Stimulated activated CD4-positive, alpha-beta T cell treated with anti-CD3 and anti-CD28 coated beads, Interleukin-1b, Interleukin-23, amount 100 ng/mL, for 48 hours (primary cell): Measurements from ENCODE around the gene GPR155.
"Not testable (repeated sequence)": the region's sequence is repeated elsewhere in the genome, so short reads cannot be mapped to it uniquely, and the experiment has no call there.

Experiments used
- DNase-seq: peaks from one replicate; pipeline ENCODE4 v3.0.0-alpha.2; 2020

The GPR155 gene

GRCh38 chr2:174491947-174492346 lies 5.1 kb upstream of the GPR155 start:
- DNase-seq: no peak

- DNase-seq: no peak
Measured at GRCh38 chr2:174490051-174490450, 3.2 kb upstream of the GPR155 start.

DNA sequence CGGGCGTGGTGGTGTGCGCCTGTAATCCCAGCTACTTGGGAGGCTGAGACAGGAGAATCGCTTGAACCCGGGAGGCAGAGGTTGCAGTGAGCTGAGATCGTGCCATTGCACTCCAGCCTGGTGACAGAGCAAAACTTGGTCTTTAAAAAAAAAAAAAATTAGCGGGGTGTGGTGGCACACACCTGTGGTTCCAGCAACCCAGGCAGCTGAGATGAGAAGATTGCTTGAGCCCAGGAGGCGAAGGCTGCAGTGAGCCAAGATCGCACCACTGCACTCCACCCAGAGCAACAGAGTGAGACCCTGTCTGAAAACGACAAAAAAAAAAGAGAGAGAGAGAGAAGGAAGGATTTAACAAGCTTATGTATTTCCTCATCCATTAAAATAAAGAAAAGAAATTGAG lies 2.7 kb upstream of the GPR155 start:
- not testable (repeated sequence) for DNase-seq

- no peak for DNase-seq
Measured at GRCh38 chr2:174487820-174488162, 962 bp upstream of the GPR155 start.

DNA sequence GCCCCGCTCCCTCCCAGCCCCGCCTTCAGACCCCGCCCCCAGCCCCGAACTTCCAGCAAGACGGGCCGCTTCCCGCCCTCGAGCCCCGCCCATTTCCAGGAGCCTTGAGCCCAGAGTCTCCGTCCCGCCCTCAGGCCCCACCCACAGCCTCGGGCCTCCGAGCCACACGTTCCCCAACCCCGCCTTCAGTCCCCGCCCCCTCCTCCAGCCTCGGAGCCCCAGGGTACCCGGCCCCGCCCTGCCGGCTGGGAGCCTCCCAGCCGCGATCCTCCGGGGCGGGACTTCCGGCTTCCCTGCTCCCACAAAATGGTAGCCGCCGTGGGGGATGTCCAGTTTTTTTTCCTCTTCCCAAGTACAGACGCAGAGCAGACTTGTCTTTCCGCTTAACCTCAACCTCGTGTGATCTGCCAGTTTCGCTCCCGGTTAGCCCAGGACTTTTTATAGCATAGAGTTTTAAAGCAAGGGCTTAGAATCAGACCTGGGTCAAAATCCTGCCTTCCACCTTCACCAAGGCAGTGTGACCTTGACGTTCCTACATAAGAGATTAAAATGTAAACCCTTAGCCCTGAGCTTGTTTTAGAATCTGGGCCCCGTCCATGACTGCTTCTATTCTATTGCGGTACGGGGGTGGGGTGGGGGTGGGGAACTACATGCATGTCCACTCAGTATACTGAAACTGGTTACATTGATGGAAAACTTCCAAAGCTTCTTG lies 435 bp upstream of the GPR155 start:
- DNase-seq: peak; percentile 99

GRCh38 chr2:174485788-174486562 lies 854 bp downstream of the GPR155 start:
- peak; percentile 27 for DNase-seq

DNA sequence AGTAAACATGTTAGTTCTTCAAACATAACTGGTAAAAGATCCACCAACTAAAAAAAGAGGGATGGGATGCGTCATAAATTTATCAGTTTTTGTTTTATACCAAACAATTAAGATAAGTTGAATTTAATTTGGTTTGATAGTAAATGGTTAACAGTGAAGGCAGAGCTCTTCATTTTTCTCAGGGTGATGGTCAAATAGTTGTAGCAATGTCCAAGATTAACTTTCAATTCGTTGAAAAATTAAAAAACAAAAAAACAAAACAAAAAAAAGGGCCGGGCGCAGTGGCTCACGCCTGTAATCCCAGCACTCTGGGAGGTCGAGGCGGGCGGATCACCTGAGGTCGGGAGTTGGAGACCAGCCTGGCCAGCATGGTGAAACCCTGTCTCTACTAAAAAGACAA lies 1.8 kb downstream of the GPR155 start:
- DNase-seq: not testable (repeated sequence)

DNA sequence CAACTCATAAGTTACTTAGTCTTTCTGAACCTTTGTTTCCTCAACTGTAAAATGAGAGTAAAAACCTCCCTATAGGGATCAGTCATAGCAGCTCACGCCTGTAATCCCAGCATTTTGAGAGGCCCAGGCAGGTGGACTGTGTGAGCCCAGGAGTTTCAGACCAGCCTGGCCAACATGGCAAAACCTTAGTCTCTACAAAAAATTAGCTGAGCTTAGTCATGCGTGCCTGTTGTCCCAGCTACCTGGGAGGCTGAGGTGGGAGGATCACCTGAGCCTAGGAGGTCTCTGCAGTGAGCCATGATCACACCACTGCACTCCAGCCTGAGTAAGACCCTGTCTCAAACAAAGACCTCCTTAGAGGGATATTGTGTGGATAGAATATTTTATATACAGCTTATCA lies 2.3 kb downstream of the GPR155 start:
- no peak for DNase-seq

- no peak for DNase-seq
Measured at GRCh38 chr2:174482854-174483253, 4.0 kb downstream of the GPR155 start.

DNA sequence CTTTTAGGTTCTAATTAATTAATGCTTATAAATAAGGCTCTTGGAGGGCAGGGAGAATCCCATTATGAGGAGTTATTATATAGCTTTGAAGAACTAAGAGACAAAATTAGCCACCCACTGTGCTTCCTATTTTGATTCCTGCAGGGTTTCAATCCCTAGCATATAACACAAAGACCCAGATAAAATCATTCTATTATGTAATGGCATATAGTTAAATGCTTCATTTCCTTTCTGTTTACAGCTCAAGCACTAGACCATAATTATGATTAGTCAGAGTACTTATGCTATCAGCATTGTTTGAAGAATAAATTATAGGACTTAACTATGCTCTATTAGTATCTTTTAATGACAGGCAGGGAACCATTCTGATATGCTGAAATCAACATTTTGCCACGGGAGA lies 9.1 kb downstream of the GPR155 start:
- DNase-seq: no peak

- no peak for DNase-seq
Measured at GRCh38 chr2:174473796-174474195, 13.0 kb downstream of the GPR155 start.

GRCh38 chr2:174465327-174465726 lies 21.5 kb downstream of the GPR155 start:
- DNase-seq: no peak

DNA sequence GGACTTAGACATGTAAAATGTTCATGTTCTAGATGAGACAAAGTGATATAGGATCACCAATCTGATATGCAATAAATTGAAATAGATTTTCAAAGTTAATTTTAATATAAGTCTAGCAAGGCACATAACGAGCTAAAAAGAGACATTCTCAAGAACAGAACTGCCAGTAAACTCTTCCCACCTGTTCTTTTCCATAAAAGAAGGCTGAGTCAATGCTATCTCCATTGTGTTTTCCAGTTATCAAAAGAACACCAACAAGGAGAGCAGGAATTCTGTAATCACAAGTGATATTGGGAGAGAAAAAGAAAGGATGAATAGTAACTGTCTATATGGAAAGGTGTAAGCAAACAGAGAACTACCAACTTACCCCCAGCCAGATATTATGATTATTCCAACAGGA lies 25.6 kb downstream of the GPR155 start:
- DNase-seq: no peak

GRCh38 chr2:174454566-174454965 lies 32.3 kb downstream of the GPR155 start:
- no peak for DNase-seq

DNA sequence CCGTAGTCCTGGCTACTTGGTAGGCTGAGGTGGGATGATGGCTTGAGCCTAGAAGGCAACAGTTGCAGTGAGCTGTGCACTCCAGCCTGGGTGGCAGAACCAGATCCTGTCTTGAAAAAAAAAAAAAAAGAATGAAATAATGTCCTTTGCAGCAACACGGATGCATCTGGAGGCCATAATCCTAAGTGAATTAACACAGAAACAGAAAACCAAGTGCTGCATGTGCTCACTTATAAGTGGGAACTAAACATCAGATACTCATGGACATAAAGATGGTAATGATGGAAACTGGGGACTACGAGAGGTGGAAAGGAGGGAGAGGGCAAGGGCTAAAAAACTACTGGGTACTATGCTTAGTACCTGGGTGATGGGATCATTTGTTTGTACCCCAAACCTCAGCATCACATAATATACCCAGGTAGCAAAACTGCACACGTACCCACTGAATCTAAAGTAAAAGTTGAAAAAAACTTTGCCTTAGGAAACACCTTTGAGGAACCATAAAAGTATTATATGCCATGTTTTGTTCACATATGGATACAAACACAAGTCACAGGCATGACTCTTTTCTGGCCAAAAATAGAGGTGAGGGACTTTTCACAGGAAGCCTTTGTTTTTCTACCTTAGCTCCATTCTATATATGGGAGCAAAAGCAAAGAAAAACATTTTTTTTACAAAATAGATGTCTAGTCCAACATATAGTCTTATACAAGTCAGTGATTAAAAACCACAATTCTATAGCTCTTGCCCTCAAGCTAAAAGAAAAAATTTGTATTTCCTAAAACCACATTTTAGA lies 36.6 kb downstream of the GPR155 start:
- no peak for DNase-seq

DNA sequence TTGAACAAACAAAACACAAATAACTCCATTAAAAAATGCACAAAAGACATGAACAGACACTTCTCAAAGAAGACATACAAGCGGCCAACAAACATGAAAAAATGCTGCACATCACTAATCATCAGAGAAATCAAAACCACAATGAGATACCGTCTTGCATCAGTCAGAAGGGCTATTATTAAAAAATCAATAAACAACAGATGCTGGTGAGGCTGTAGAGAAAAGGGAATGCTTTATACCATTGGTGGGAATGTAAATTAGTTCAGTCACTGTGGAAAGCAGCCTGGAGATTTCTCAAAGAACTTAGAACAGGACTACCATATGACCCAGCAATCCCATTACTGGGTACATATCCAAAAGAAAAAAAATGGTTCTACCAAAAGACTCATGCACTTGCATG lies 37.8 kb downstream of the GPR155 start:
- DNase-seq: no peak

GRCh38 chr2:174446531-174446930 lies 40.3 kb downstream of the GPR155 start:
- no peak for DNase-seq

DNA sequence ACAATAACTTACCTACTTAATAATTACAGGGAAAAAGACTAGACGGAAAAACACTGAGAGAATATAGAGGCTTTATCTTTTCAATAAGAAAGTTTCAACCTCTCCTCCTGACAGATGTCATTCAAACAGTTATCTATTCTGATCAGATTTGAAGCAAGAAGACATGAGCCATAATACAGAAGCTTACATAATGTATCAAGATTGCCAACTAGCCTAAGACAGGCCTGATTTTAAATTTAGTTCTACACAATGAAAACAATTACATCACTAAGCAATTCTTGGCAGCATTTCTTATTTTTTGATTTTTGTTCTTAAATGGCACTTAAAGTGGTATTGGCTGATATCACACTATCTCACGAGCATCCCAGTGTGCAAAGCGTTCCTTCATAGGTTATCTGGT lies 41.6 kb downstream of the GPR155 start:
- DNase-seq: no peak

GRCh38 chr2:174444761-174445160 lies 42.1 kb downstream of the GPR155 start:
- DNase-seq: no peak

GRCh38 chr2:174442546-174443510 lies 44.0 kb downstream of the GPR155 start:
- no peak for DNase-seq

- DNase-seq: no peak
Measured at GRCh38 chr2:174439950-174440349, 46.9 kb downstream of the GPR155 start.

DNA sequence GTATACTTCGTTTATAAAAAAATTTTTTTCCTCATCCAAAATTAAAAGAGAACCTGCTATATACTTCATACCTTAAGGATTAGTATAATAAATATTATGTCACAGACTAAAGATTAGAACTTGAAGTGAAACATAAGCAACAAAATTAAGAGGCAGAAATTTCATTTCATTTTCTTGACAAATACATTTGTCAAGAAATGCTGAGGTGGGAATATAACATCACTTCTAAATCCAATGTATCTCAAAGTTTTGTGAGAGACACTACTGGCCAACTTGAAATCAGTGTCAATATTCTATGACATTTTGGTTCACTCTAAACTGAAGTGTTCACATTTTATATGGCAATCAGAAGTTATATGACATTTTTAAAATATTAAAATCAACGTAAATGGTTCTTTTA lies 47.5 kb downstream of the GPR155 start:
- no peak for DNase-seq
